GM19099 (cell line): Measurements from ENCODE around the gene BHLHE23.

Source experiments
- POLR2A ChIP-seq: IDR thresholded peaks from 3 replicates; pipeline ENCODE4 v1.6.1; 2011; ENCODE audit warnings: low read depth; ENCODE audit not compliant: insufficient read length; ENCODE audit errors: extremely low read depth

BHLHE23 gene

DNA sequence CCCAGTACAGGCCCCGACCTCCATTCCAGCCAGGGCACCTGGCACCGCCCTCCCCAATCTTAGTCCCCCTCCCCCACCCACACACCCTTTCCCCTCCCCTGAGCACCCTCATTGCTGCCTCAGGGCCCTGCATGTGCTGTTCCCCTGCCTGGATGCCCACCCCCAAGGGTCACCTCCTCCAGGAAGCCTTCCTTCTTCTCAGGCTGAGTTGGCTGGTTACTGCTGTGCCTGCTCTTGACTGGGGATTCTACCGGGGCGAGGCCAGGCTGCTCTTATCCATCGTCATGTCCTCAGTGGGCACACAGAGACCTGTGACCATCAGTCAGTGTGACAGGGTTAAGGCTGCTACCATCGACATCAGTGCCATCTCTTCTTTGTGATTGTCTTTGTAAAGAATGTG is 23.6 kb downstream of the BHLHE23 start:
- no peak for TF ChIP-seq POLR2A

- no peak for TF ChIP-seq POLR2A
Observed at GRCh38 chr20:62982124-62983075, 24.4 kb downstream of the BHLHE23 start.

DNA sequence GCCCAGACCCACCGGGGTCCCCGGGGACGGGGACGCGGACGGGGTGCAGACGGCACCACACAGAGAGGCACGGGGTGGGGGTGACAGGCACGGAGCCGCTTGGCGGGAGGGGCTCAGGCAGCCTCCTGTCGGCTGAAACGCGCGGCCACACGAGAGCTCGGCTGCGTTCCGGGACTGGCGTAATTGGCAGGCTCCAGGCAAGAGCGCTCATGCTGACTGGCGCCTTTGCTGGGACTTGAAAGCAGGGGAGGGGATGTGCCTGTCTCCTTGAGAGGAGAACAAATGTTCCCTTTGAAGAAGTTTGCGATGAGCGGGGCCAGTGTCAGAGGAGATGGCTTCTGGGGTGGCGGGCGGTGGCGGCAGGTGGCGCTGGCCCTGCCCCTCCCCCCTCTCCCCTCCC is 25.8 kb downstream of the BHLHE23 start:
- TF ChIP-seq POLR2A = no peak

DNA sequence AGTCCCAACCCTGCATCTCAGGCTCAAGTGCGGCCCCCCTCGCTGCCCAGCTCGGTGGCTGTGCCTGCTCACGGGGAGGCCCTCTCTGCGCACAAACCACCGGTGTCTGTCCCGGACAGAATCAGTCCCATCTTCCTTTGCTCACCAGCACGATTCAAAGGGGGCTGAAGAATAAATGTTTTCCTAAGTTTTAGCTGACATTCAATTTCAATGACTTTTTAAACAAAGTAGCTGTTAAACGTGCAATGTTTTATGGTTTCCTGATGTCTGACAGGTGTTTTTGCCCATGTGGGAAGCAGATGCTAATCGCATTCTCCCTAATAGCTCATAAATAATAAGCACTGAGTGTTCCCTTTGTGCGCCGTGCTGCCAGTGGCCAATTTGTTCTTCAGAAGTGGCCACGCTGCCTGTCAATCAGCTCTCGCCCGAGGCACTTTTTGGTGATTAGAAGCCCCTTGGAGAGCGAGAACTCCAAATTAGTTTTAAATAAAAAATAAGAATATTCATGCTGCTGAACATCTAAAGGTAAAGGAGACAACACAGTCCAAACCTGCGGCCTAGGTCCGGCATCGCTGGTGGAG is 26.3 kb downstream of the BHLHE23 start:
- TF ChIP-seq POLR2A = no peak

- no peak for TF ChIP-seq POLR2A
Observed at GRCh38 chr20:62979876-62980373, 26.8 kb downstream of the BHLHE23 start.

GRCh38 chr20:62979310-62979709 is 27.5 kb downstream of the BHLHE23 start:
- no peak for TF ChIP-seq POLR2A

DNA sequence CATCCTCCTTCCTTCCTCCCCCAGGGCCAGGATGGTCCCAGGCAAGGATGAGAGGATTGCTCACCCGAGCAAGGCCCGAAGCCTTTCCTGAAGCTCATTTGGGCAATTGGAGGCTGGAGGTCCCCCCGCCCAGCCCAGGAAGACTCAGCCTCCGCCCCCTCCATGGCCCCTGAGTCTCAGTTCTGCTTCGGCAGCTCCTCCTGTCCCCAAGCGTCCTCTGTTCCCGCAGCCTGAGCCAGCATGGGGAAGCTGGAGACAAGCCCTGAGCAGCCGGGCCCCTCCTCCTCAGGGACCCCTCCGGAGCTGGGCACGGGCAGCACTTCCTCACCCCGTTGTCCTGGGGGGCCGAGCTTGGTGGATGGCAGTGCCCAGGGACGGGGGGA is 28.2 kb downstream of the BHLHE23 start:
- TF ChIP-seq POLR2A = no peak

GRCh38 chr20:62977613-62978560 is 28.9 kb downstream of the BHLHE23 start:
- peak; percentile 42 for TF ChIP-seq POLR2A

DNA sequence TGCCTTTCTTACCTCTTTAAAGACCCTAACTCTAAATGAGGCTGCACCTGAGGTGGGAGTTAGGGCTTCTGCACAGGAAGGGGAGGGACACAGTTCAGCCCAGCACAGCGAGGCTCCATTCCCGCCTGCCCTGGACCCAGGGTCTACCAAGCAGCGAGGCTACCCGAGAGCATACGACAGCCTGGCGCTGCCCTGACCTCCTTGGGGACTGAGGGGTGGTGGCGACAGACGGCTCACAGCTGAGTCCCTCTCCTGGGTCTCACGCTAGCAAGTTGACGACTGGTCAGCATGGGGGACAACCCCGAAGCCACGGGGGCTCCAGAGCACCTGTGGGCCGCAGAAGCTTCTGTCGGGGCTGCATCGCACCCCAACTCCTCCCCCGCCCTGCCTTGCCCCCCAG is 29.9 kb downstream of the BHLHE23 start:
- TF ChIP-seq POLR2A = no peak

GRCh38 chr20:62975812-62976508 is 30.8 kb downstream of the BHLHE23 start:
- no peak for TF ChIP-seq POLR2A

- TF ChIP-seq POLR2A = no peak
Observed at GRCh38 chr20:62975251-62975760, 31.5 kb downstream of the BHLHE23 start.

GRCh38 chr20:62972845-62973745 is 33.7 kb downstream of the BHLHE23 start:
- TF ChIP-seq POLR2A = no peak
